ENCODE data around the gene TOR4A. TPM values are rescaled to one million over a fixed set of nuclear protein-coding genes. Genes with fewer than 3 reads are reported as not detected.

TOR4A gene
- total RNA-seq, 1 donor from 2014 or later = 3.5 TPM

DNA sequence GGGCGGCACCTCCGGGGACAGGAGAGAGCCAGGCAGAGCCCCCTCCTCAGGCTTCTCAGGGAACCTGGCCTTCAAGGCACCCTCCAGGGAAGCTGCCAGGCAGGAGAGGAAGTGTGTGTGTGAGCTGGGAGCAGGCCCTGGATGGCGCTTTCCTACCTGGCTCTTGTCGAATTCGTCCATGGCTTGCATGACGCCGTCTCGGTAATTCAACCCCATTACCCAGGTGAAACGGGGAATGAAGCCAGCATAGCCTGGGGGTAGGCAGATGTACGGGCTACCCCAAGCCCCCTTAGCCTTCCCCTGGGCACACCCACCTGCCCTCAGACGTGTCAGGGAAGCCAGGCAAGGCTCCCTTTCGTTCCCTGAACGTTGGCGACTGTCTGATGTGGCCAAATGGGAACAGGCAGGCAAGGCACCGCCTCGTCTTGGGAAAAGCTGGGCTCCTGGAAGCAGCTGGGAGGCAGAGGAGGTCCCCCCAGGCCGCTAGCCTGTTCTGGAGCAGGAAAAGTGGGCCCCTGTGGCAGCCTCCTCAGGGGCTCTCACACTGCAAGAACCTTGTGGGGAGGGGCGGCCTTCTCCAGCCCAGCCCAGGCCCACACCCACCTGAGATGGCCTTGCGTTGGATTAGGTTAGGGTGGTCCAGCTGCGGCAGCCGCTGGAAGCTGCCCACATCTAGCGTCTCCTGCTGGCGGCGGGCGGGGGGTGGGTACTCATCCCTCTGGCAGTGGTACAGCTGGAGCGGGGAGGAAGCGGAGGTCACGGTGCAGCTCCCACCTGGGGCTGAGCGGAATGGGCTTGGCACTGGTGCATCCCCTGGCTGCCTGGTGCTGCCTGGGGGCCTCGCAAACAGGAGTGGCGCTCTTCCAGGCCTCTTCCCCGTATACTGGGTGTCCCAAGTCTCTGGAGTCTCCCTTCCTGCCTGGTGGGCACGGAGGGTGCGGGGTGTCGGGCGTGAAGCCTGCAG lies 32.8 kb upstream of the TOR4A start:
- Mint-ChIP-seq H3K4me3 (ENCODE audit: unreplicated experiment) (no peak overlapping the region), H3K27me3 (ENCODE audit: low read depth) (no peaks in the 10 kb centered on the region), H3K4me1 (ENCODE audit: low read depth) (peaks cover 22% of the 10 kb centered on the region), H3K9me3 (ENCODE audit: low read depth) (no peaks in the 10 kb centered on the region), H3K36me3 (ENCODE audit: low read depth) (peaks cover 10% of the 10 kb centered on the region), H3K27ac (ENCODE audit: unreplicated experiment) (no peak overlapping the region)
- DNase-seq (ENCODE audit: low spot score) = no peak
- no peak for TF ChIP-seq CTCF (IDR thresholded peaks at IDR 0.05)

GRCh38 chr9:137245450-137246421 lies 31.8 kb upstream of the TOR4A start:
- DNase-seq (ENCODE audit: low spot score) = no peak
- H3K4me3 Mint-ChIP-seq (ENCODE audit: unreplicated experiment) = no peak overlapping the region
- H3K4me1 Mint-ChIP-seq (ENCODE audit: low read depth) = peaks cover 18% of the 10 kb centered on the region
- TF ChIP-seq CTCF (IDR thresholded peaks at IDR 0.05) = no peak
- no peaks in the 10 kb centered on the region for H3K9me3 Mint-ChIP-seq (ENCODE audit: low read depth)
- H3K27me3 Mint-ChIP-seq (ENCODE audit: low read depth) = no peaks in the 10 kb centered on the region
- peaks cover 10% of the 10 kb centered on the region for H3K36me3 Mint-ChIP-seq (ENCODE audit: low read depth)
- H3K27ac Mint-ChIP-seq (ENCODE audit: unreplicated experiment) = no peak overlapping the region

DNA sequence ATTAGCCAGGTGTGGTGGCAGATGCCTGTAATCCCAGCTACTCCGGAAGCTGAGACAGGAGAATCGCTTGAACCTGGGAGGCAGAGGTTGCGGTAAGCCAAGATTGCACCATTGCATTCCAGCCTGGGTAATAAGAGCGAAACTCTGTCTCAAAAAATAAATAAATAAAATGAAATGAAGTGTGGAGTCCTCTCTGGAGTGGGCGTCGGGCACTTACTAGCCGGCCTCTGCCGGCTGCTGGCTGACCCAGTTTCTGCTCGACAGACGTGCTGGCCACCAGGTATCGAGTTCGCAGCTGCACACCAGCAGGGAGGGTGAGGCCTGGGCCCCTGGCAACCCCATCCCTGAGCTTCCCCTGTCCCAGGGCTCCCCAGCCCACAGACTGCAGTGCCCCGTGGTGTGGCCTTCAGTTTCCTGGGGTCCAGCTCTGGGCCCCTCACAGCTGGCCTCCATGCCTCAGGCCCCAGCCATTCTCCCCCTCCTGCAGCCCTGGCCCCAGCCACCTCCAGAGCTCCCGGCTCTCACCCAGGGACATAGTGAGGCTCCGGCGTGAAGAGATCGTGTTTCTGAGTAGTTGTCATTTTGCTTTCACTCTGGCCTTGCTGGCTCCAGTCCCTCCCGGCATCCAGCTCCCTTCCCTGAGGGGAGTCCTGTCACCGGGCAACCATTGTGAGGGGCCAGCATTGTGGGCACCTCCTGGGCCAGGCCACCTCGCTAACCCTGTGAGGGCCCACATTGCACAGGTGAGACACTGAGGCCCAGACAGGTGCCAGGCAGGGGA lies 30.2 kb upstream of the TOR4A start:
- Mint-ChIP-seq H3K36me3 (ENCODE audit: low read depth) (peaks cover 8% of the 10 kb centered on the region), H3K27me3 (ENCODE audit: low read depth) (no peaks in the 10 kb centered on the region), H3K4me3 (ENCODE audit: unreplicated experiment) (no peak overlapping the region), H3K4me1 (ENCODE audit: low read depth) (peaks cover 15% of the 10 kb centered on the region), H3K9me3 (ENCODE audit: low read depth) (no peaks in the 10 kb centered on the region), H3K27ac (ENCODE audit: unreplicated experiment) (no peak overlapping the region)
- DNase-seq (ENCODE audit: low spot score) = no peak
- no peak for TF ChIP-seq CTCF (IDR thresholded peaks at IDR 0.05)

- TF ChIP-seq CTCF (IDR thresholded peaks at IDR 0.05) = no peak
- H3K27ac Mint-ChIP-seq (ENCODE audit: unreplicated experiment) = no peak overlapping the region
- no peaks in the 10 kb centered on the region for H3K9me3 Mint-ChIP-seq (ENCODE audit: low read depth)
- no peak for DNase-seq (ENCODE audit: low spot score)
- H3K4me1 Mint-ChIP-seq (ENCODE audit: low read depth) = peaks cover 10% of the 10 kb centered on the region
- H3K4me3 Mint-ChIP-seq (ENCODE audit: unreplicated experiment) = no peak overlapping the region
- H3K36me3 Mint-ChIP-seq (ENCODE audit: low read depth) = peaks cover 3% of the 10 kb centered on the region
- H3K27me3 Mint-ChIP-seq (ENCODE audit: low read depth) = no peaks in the 10 kb centered on the region
Observed at GRCh38 chr9:137247916-137248175, 29.7 kb upstream of the TOR4A start.
